H1 (cell line): ENCODE data around the gene BIVM. TPM values are rescaled to one million over a fixed set of nuclear protein-coding genes. Genes with fewer than 3 reads are reported as not detected.

Experiments
- CTCF ChIA-PET: fragments of 300-600 bp; sonication (Branson Sonifier 250); formaldehyde crosslinking; loops from one replicate; lab custom pipeline; 2021; ENCODE audit not compliant: partially characterized antibody; lab: Charles Lee
- POLR2A ChIA-PET: fragments of 300-600 bp; sonication (Branson Sonifier 250); formaldehyde crosslinking; loops from one replicate; lab custom pipeline; 2021; ENCODE audit warnings: inconsistent platforms; ENCODE audit not compliant: partially characterized antibody; lab: Charles Lee
- DNase-seq, 2 experiments: peaks; one replicate each; pipeline versions ENCODE4 v3.0.0 to v3.0.0-alpha.2; 2010 to 2022; ENCODE audit warnings: low spot score in 2 of 2, low read depth in 1 of 2, mixed read lengths in 1 of 2
- FAIRE-seq: peaks from 2 replicates; lab custom pipeline; 2011; peaks lifted over from hg19 to GRCh38; lab: Jason Lieb, UNC
- H2AFZ ChIP-seq: 2 replicates; pipeline ENCODE4 v1.8.1; 2012; ENCODE audit warnings: low read length, inconsistent platforms
- H2AK5ac ChIP-seq: 2 replicates; pipeline ENCODE4 v1.6.1; 2013; ENCODE audit warnings: low read depth, low read length
- H2BK120ac ChIP-seq: replicated peaks from 2 replicates; pipeline ENCODE3; 2013; ENCODE audit warnings: low read depth, low read length, inconsistent platforms
- H2BK12ac ChIP-seq: 2 replicates; pipeline ENCODE4 v1.6.1; 2013; ENCODE audit warnings: low read depth, low read length
- H2BK15ac ChIP-seq: 2 replicates; pipeline ENCODE4 v1.6.1; 2013; ENCODE audit warnings: low read length
- H2BK20ac ChIP-seq: 2 replicates; pipeline ENCODE4 v1.6.1; 2013; ENCODE audit warnings: low read length
- H2BK5ac ChIP-seq: 2 replicates; pipeline ENCODE4 v1.6.1; 2013; ENCODE audit warnings: low read depth, low read length
- H3K14ac ChIP-seq: 2 replicates; pipeline ENCODE4 v1.6.1; 2013; ENCODE audit warnings: inconsistent platforms; ENCODE audit not compliant: insufficient read length
- H3K18ac ChIP-seq: 2 replicates; pipeline ENCODE4 v1.6.1; 2013; ENCODE audit warnings: low read length; ENCODE audit errors: extremely low read depth
- H3K23ac ChIP-seq: 2 replicates; pipeline ENCODE4 v1.6.1; 2013; ENCODE audit warnings: inconsistent platforms; ENCODE audit not compliant: insufficient read length
- H3K23me2 ChIP-seq: 2 replicates; pipeline ENCODE4 v1.6.1; 2013; ENCODE audit warnings: low read depth, low read length
- H3K27ac ChIP-seq: 2 replicates; pipeline ENCODE4 v1.6.1; 2011; ENCODE audit warnings: low read depth, low read length, inconsistent platforms
- H3K27me3 ChIP-seq, 4 experiments: replicated peaks in 1 of 4; 1 replicate in 1 of 4; 2 replicates in 3 of 4; pipeline versions ENCODE4 v1.6.1 to v1.8.1; 2011 to 2013; ENCODE audit warnings: low read length in 3 of 4, mild to moderate bottlenecking in 3 of 4, inconsistent platforms in 2 of 4, mixed read lengths in 2 of 4, moderate library complexity in 1 of 4; ENCODE audit not compliant: control insufficient read depth in 3 of 4, insufficient read depth in 3 of 4; ENCODE audit errors: extremely low read depth in 1 of 4
- H3K36me3 ChIP-seq, 4 experiments: 2 replicates each; pipeline versions ENCODE4 v1.6.1 to v1.8.1; 2011 to 2013; ENCODE audit warnings: mild to moderate bottlenecking in 4 of 4, low read length in 3 of 4, moderate library complexity in 2 of 4, control low read depth in 1 of 4, inconsistent platforms in 1 of 4; ENCODE audit not compliant: insufficient read depth in 4 of 4, control insufficient read depth in 2 of 4
- H3K4ac ChIP-seq: replicated peaks from 2 replicates; pipeline ENCODE3; 2013; ENCODE audit warnings: low read length, low read depth, mixed read lengths, inconsistent platforms; ENCODE audit not compliant: insufficient read length
- H3K4me1 ChIP-seq, 4 experiments: replicated peaks in 1 of 4; 1 replicate in 1 of 4; 2 replicates in 3 of 4; pipeline versions ENCODE4 v1.6.1 to v1.8.1; 2011 to 2013; ENCODE audit warnings: low read length in 3 of 4, inconsistent platforms in 2 of 4, mixed read lengths in 1 of 4; ENCODE audit not compliant: insufficient read depth in 4 of 4, control insufficient read depth in 3 of 4
- H3K4me2 ChIP-seq, 2 experiments: 2 replicates each; pipeline versions ENCODE4 v1.6.1 to v1.8.1; 2011 to 2013; ENCODE audit warnings: low read depth in 2 of 2, low read length in 2 of 2, control low read depth in 1 of 2, inconsistent platforms in 1 of 2, mild to moderate bottlenecking in 1 of 2; ENCODE audit not compliant: insufficient read depth in 1 of 2
- H3K4me3 ChIP-seq, 4 experiments: fragments of 200-600, 300-600 bp in 1 of 4; sonication (generic), shearing (Covaris generic), sonication (Bioruptor Twin) in 1 of 4; 2 replicates each; pipeline versions ENCODE4 v1.5.1 to v1.8.1; 2011 to 2016; ENCODE audit warnings: low read length in 4 of 4, low read depth in 3 of 4, control low read depth in 2 of 4, inconsistent platforms in 2 of 4, mild to moderate bottlenecking in 2 of 4, mixed read lengths in 1 of 4, moderate library complexity in 1 of 4; ENCODE audit not compliant: insufficient read depth in 2 of 4; ENCODE audit errors: extremely low read depth in 1 of 4
- H3K56ac ChIP-seq: replicated peaks from 2 replicates; pipeline ENCODE3; 2013; ENCODE audit warnings: low read depth, mild to moderate bottlenecking, mixed read lengths, low read length, inconsistent platforms; ENCODE audit not compliant: insufficient read length
- H3K79me1 ChIP-seq: 2 replicates; pipeline ENCODE4 v1.6.1; 2013; ENCODE audit warnings: low read depth, low read length, control low read depth
- H3K79me2 ChIP-seq, 2 experiments: 2 replicates each; pipeline versions ENCODE4 v1.6.1 to v1.8.1; 2012 to 2013; ENCODE audit warnings: low read length in 2 of 2, mild to moderate bottlenecking in 2 of 2, inconsistent platforms in 1 of 2; ENCODE audit not compliant: insufficient read depth in 2 of 2, control insufficient read depth in 1 of 2
- H3K9ac ChIP-seq, 4 experiments: replicated peaks in 1 of 4; 1 replicate in 1 of 4; 2 replicates in 3 of 4; pipeline versions ENCODE4 v1.6.1 to v1.8.1; 2011 to 2013; ENCODE audit warnings: low read depth in 3 of 4, low read length in 3 of 4, control low read depth in 2 of 4, mild to moderate bottlenecking in 2 of 4, moderate library complexity in 2 of 4, inconsistent platforms in 1 of 4; ENCODE audit errors: extremely low read depth in 1 of 4
- H3K9me3 ChIP-seq, 2 experiments: 2 replicates each; pipeline versions ENCODE4 v1.6.1 to v1.8.1; 2012 to 2013; ENCODE audit warnings: mild to moderate bottlenecking in 2 of 2, moderate library complexity in 2 of 2, control low read depth in 1 of 2, inconsistent platforms in 1 of 2, low read depth in 1 of 2, low read length in 1 of 2, mixed read lengths in 1 of 2; ENCODE audit not compliant: insufficient read depth in 2 of 2
- H4K20me1 ChIP-seq, 2 experiments: replicated peaks in 1 of 2; 2 replicates each; pipeline versions ENCODE3 to v1.8.1; 2011 to 2013; ENCODE audit warnings: inconsistent platforms in 2 of 2, low read length in 2 of 2, mild to moderate bottlenecking in 1 of 2; ENCODE audit not compliant: insufficient read depth in 2 of 2, control insufficient read depth in 1 of 2
- H4K5ac ChIP-seq: 2 replicates; pipeline ENCODE4 v1.6.1; 2013; ENCODE audit warnings: low read length, low read depth, mixed read lengths, inconsistent platforms; ENCODE audit not compliant: insufficient read length
- H4K8ac ChIP-seq: 2 replicates; pipeline ENCODE4 v1.8.0; 2013; ENCODE audit warnings: mild to moderate bottlenecking, moderate library complexity, low read length, inconsistent platforms; ENCODE audit not compliant: insufficient read depth; ENCODE audit errors: extremely low read depth
- H4K91ac ChIP-seq: replicated peaks from 2 replicates; pipeline ENCODE3; 2013; ENCODE audit warnings: low read length, mixed read lengths, inconsistent platforms; ENCODE audit not compliant: insufficient read length
- BRCA1 ChIP-seq: IDR thresholded peaks from 2 replicates; pipeline ENCODE4 v1.6.1; 2012; ENCODE audit warnings: low read depth, low read length, improper control_type of control experiment
- CEBPB ChIP-seq: IDR thresholded peaks from 2 replicates; pipeline ENCODE4 v1.6.1; 2012; ENCODE audit warnings: low read depth, low read length
- CHD2 ChIP-seq: IDR thresholded peaks from 2 replicates; pipeline ENCODE4 v1.6.1; 2012; ENCODE audit warnings: low read length, improper control_type of control experiment
- E2F6 ChIP-seq: IDR thresholded peaks from 2 replicates; pipeline ENCODE4 v1.6.1; 2012; ENCODE audit warnings: inconsistent platforms
- FOSL1 ChIP-seq: IDR thresholded peaks from 2 replicates; pipeline ENCODE4 v1.6.1; 2011; ENCODE audit warnings: mild to moderate bottlenecking, low read depth, low read length, moderate library complexity; ENCODE audit not compliant: insufficient read depth
- GTF2F1 ChIP-seq: IDR thresholded peaks from 2 replicates; pipeline ENCODE4 v1.6.1; 2012; ENCODE audit warnings: low read depth, low read length, improper control_type of control experiment, borderline replicate concordance
- NRF1 ChIP-seq: IDR thresholded peaks from 2 replicates; pipeline ENCODE4 v1.6.1; 2011; ENCODE audit warnings: mild to moderate bottlenecking, low read depth, low read length, improper control_type of control experiment
- POLR2A ChIP-seq, 2 experiments: IDR thresholded peaks; 1 replicate in 1 of 2; 2 replicates in 1 of 2; pipeline ENCODE4 v1.6.1; 2011; ENCODE audit warnings: low read depth in 2 of 2, low read length in 2 of 2, mild to moderate bottlenecking in 2 of 2; ENCODE audit errors: control extremely low read depth in 1 of 2
- RXRA ChIP-seq: IDR thresholded peaks from 2 replicates; pipeline ENCODE4 v1.6.1; 2011; ENCODE audit warnings: low read depth, mild to moderate bottlenecking, low read length, moderate library complexity; ENCODE audit not compliant: insufficient read depth
- SIRT6 ChIP-seq: IDR thresholded peaks from one replicate; pipeline ENCODE4 v1.7.1; 2012; ENCODE audit warnings: low read length, inconsistent platforms
- SIX5 ChIP-seq: IDR thresholded peaks from 2 replicates; pipeline ENCODE4 v1.6.1; 2011; ENCODE audit warnings: mild to moderate bottlenecking, low read depth, low read length
- WGBS, 2 experiments: shearing (Covaris generic) in 1 of 2; methylation state at CpG; one replicate each; pipeline versions ENCODE4 v1.1.6 to v1.1.7; 2013 to 2015; ENCODE audit warnings: low lambda C conversion rate in 2 of 2, mixed read lengths in 2 of 2, inconsistent platforms in 1 of 2, low coverage in 1 of 2, missing lambda C conversion rate in 1 of 2; ENCODE audit not compliant: insufficient replicate concordance in 2 of 2, insufficient coverage in 1 of 2, insufficient read length in 1 of 2; ENCODE audit errors: extremely low coverage in 1 of 2, missing lambda C conversion rate in 1 of 2; 5-methylcytosine and 5-hydroxymethylcytosine counted together
- polyA plus RNA-seq, 7 experiments: library from polyadenylated mRNA; depleted of rRNA in 3 of 7; stranded (reverse) in 5 of 7; unstranded in 2 of 7; fragments of >200 nt in 5 of 7; fragments of 200-250 nt in 2 of 7; gene quantifications; 1 replicate in 5 of 7; 2 replicates in 1 of 7; 4 replicates in 1 of 7; pipeline versions ENCODE4 v1.2.1 to v1.2.3, GENCODE V29; 2011 to 2013; ENCODE audit warnings: missing spikeins in 2 of 7, mixed read lengths in 2 of 7
- total RNA-seq: library from RNA; stranded (reverse); fragmentation: NEBNext Ultra II Directional; extraction: Animal tissue kit (Norgen Biotek cat#: 25700); gene quantifications from 2 replicates; pipeline ENCODE4 v1.2.1, GENCODE V29; 2021
- TF ChIP-seq, protein P1 (sequence below): IDR thresholded peaks from 2 replicates; pipeline ENCODE4 v1.6.1; 2012; ENCODE audit warnings: low read length, inconsistent platforms

BIVM gene
- total and polyA plus RNA-seq, 2 of the 8 experiments (the other 6 are each of a cell fraction or from before 2014, with no cell fraction given) = 1.8 to 5.5 TPM

DNA sequence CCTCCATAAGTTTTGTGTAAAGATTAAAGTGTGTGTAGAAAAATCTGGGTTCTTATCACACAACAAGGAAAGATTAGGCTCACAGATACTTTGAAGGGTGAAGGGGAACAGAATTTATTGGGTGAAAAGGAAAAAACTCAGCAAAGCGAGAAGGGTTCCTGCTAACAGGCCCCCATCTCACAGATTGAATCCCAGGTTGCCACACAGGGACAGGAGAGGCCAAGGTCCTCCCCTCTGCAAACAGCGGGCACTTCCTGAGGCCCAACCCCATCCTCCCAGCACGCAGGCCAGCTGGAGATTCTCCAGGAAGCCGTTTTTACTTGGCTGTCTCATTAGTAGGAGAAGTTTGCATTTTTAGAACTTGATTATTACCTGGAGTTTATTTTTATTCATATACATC lies 31.7 kb downstream of the BIVM start:
- DNase-seq = no peak
- Histone ChIP-seq H2BK15ac (no peak overlapping the region), H2BK5ac (no peak overlapping the region), H3K4me2 (no peak overlapping the region), H4K5ac (no peak overlapping the region), H3K9me3 (no peaks in the 10 kb centered on the region), H2BK20ac (no peak overlapping the region), H3K18ac (no peak overlapping the region), H2BK120ac (no peak overlapping the region), H3K56ac (no peak overlapping the region), H2BK12ac (no peak overlapping the region), H4K20me1 (no peaks in the 10 kb centered on the region), H3K9ac (no peak overlapping the region), H3K27me3 (no peaks in the 10 kb centered on the region), H3K36me3 (no peaks in the 10 kb centered on the region), H3K14ac (no peak overlapping the region), H2AK5ac (no peak overlapping the region), H3K23ac (no peak overlapping the region), H4K91ac (no peak overlapping the region), H3K79me2 (no peaks in the 10 kb centered on the region), H2AFZ (no peak overlapping the region), H3K27ac (no peak overlapping the region), H3K4ac (no peak overlapping the region), H3K4me3 (no peak overlapping the region), H3K23me2 (no peaks in the 10 kb centered on the region), H4K8ac (no peak overlapping the region), H3K4me1 (peaks cover 0 to 2% (median under 1%) of the 10 kb centered on the region in 4 experiments; a peak in 2 of 7 replicates), H3K79me1 (no peaks in the 10 kb centered on the region)
- ChIA-PET POLR2A (no interaction called here), CTCF (no interaction called here)
- 81% methylated on average over 4 of the region's 4 CpGs; no CpG with 5 or more reads in 1 of the 2 experiments for WGBS, 2 experiments
- FAIRE-seq = no peak
- TF ChIP-seq CEBPB (no peak), E2F6 (no peak), POLR2A (IDR thresholded peaks at IDR 0.05; ENCODE audit: control extremely low read depth in 1 of 2, low read depth in 2 of 2, low read length in 2 of 2) (no peak), SIRT6 (no peak), SIX5 (no peak), CHD2 (no peak), BRCA1 (no peak), NRF1 (no peak), GTF2F1 (no peak), RXRA (no peak), FOSL1 (no peak)
- TF ChIP-seq, protein P1, sequence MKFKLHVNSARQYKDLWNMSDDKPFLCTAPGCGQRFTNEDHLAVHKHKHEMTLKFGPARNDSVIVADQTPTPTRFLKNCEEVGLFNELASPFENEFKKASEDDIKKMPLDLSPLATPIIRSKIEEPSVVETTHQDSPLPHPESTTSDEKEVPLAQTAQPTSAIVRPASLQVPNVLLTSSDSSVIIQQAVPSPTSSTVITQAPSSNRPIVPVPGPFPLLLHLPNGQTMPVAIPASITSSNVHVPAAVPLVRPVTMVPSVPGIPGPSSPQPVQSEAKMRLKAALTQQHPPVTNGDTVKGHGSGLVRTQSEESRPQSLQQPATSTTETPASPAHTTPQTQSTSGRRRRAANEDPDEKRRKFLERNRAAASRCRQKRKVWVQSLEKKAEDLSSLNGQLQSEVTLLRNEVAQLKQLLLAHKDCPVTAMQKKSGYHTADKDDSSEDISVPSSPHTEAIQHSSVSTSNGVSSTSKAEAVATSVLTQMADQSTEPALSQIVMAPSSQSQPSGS = no peak
